Transverse colon (tissue), 3 donors: Measurements from ENCODE around the gene RNF126.

Experiments used
- EP300 ChIP-seq: sonication (generic); formaldehyde crosslinking; IDR thresholded peaks from one replicate; pipeline ENCODE4 v1.6.1; 2017; ENCODE audit warnings: antibody characterized with exemption, low read depth
- POLR2A ChIP-seq: fragments of 450-650 bp; IDR thresholded peaks from one replicate; pipeline ENCODE4 v1.6.1; 2016; ENCODE audit warnings: antibody characterized with exemption, mild to moderate bottlenecking, moderate library complexity
- TF ChIP-seq, protein P1 (sequence below), 5 experiments: fragments of 200-600 bp in 3 of 5; fragments of 450-650 bp in 2 of 5; sonication (generic) in 3 of 5; IDR thresholded peaks; 1 replicate in 2 of 5; 2 replicates in 3 of 5; pipeline ENCODE4 v1.5.1; 2016 to 2017; ENCODE audit warnings: antibody characterized with exemption in 5 of 5, inconsistent platforms in 3 of 5, mild to moderate bottlenecking in 2 of 5, moderate library complexity in 1 of 5

GRCh38 chr19:610071-610800 is 52.8 kb downstream of the RNF126 start:
- TF ChIP-seq EP300 (no peak), POLR2A (no peak)
- TF ChIP-seq, protein P1, sequence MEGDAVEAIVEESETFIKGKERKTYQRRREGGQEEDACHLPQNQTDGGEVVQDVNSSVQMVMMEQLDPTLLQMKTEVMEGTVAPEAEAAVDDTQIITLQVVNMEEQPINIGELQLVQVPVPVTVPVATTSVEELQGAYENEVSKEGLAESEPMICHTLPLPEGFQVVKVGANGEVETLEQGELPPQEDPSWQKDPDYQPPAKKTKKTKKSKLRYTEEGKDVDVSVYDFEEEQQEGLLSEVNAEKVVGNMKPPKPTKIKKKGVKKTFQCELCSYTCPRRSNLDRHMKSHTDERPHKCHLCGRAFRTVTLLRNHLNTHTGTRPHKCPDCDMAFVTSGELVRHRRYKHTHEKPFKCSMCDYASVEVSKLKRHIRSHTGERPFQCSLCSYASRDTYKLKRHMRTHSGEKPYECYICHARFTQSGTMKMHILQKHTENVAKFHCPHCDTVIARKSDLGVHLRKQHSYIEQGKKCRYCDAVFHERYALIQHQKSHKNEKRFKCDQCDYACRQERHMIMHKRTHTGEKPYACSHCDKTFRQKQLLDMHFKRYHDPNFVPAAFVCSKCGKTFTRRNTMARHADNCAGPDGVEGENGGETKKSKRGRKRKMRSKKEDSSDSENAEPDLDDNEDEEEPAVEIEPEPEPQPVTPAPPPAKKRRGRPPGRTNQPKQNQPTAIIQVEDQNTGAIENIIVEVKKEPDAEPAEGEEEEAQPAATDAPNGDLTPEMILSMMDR (IDR thresholded peaks at IDR 0.05) = no peak
